GM20000 (cell line): ENCODE data around the gene SNX25.

Source experiments
- DNase-seq: peaks from one replicate; pipeline ENCODE4 v3.0.0; 2012; ENCODE audit warnings: low spot score
- TF ChIP-seq, protein P1 (sequence below): IDR thresholded peaks from 2 replicates; pipeline ENCODE4 v1.5.1; 2012; ENCODE audit warnings: mild to moderate bottlenecking, control low read depth; ENCODE audit errors: extremely low read depth, missing control alignments

SNX25 gene

GRCh38 chr4:185282968-185283367, 73.6 kb downstream of the SNX25 start:
- no peak for DNase-seq

DNA sequence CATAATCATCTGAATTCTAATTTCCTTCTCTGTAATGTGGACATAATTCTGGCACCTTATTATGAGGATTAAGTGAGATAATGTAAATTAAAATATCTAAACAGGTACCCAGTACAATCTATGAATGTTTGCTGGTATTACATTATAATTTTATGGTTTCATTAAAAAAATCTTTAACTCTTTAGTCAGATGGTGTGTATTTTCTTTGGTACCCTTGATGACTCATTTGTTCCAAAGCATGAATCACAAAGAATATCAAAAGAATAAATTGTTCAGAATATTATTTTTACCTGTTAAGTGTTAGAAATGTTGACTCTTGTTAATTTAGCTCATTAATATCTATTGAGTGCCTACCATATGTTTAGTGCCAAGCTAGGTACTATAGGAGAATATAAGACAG, 74.3 kb downstream of the SNX25 start:
- TF ChIP-seq, protein P1, sequence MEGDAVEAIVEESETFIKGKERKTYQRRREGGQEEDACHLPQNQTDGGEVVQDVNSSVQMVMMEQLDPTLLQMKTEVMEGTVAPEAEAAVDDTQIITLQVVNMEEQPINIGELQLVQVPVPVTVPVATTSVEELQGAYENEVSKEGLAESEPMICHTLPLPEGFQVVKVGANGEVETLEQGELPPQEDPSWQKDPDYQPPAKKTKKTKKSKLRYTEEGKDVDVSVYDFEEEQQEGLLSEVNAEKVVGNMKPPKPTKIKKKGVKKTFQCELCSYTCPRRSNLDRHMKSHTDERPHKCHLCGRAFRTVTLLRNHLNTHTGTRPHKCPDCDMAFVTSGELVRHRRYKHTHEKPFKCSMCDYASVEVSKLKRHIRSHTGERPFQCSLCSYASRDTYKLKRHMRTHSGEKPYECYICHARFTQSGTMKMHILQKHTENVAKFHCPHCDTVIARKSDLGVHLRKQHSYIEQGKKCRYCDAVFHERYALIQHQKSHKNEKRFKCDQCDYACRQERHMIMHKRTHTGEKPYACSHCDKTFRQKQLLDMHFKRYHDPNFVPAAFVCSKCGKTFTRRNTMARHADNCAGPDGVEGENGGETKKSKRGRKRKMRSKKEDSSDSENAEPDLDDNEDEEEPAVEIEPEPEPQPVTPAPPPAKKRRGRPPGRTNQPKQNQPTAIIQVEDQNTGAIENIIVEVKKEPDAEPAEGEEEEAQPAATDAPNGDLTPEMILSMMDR: no peak
- DNase-seq: no peak

More at GRCh38 chr4:185282968-185283367, 73.6 kb downstream of the SNX25 start:
- TF ChIP-seq, protein P1: no peak

GRCh38 chr4:185285632-185286393, 76.4 kb downstream of the SNX25 start:
- TF ChIP-seq, protein P1: no peak
- DNase-seq: no peak

- TF ChIP-seq, protein P1: no peak
- no peak for DNase-seq
Observed at GRCh38 chr4:185286571-185286970, 77.2 kb downstream of the SNX25 start.

- DNase-seq: no peak
- TF ChIP-seq, protein P1: no peak
Observed at GRCh38 chr4:185287031-185287430, 77.6 kb downstream of the SNX25 start.

DNA sequence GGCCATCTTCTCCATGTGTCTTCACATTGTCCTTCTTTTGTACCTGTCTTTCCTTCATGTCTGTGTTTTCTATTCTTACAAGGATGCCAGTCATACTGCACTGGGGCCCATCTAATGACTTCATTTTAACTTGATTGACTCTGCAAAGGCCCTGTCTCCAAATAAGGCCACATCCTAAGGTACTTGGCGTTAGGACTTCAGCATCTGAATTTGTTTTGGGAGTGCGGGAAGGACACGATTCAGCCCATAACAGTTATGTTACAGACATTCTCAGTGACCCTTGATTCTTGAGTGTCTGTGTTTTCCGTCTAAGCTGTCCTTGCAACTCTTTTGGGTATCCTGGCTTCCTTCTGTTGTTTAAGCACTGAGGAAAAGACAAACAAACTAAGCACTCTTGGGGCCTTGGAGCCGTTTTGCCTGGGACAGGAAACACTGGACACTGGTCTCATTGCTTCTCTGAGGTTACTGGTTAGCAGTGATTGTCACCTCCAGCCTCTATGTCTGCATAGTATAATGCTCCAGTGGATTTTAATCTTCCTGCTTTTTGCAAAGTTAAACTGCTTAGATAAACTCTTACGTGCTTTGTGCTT, 80.7 kb downstream of the SNX25 start:
- no peak for DNase-seq
- TF ChIP-seq, protein P1: no peak

DNA sequence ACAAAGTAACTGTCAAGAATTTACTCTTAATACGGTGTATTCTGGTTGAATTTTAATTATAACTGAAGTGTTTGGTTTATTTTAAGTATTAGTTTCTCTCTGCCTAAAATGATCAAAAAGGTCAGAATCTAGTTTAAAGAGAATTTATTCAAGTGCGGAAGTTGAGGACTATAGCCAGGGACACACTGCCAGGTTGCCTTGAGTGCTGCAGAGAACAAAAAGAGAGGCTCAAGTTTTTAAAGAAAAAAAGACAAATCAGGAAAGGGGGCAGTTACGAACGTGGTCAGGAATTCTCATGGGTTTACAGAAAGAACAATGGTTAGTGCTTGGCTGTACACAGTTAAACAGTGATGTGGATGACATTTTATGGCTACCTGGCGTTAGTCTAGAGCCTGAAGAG, 81.3 kb downstream of the SNX25 start:
- DNase-seq: no peak
- TF ChIP-seq, protein P1: no peak
